ENCODE results near the gene PDS5B. TPM values are rescaled to one million over a fixed set of nuclear protein-coding genes. Genes with fewer than 3 reads are reported as not detected.
"Not testable (repeated sequence)": the region's sequence is repeated elsewhere in the genome, so short reads cannot be mapped to it uniquely, and the experiment has no call there.

The PDS5B gene
- total and polyA plus RNA-seq, 4 donors: 3.6 to 24.3 (median 12.9) TPM

- WGBS: 73% methylated on average over 2 of the region's 2 CpGs
- H3K9me3 ChIP-seq (ENCODE audit: control insufficient read depth in 4 of 4, low read length in 3 of 4): no peaks in the 10 kb centered on the region
- no peak for TF ChIP-seq RXRA (IDR thresholded peaks at IDR 0.05)
- no peak for TF ChIP-seq HNF4G (IDR thresholded peaks at IDR 0.05)
- TF ChIP-seq, protein P1, sequence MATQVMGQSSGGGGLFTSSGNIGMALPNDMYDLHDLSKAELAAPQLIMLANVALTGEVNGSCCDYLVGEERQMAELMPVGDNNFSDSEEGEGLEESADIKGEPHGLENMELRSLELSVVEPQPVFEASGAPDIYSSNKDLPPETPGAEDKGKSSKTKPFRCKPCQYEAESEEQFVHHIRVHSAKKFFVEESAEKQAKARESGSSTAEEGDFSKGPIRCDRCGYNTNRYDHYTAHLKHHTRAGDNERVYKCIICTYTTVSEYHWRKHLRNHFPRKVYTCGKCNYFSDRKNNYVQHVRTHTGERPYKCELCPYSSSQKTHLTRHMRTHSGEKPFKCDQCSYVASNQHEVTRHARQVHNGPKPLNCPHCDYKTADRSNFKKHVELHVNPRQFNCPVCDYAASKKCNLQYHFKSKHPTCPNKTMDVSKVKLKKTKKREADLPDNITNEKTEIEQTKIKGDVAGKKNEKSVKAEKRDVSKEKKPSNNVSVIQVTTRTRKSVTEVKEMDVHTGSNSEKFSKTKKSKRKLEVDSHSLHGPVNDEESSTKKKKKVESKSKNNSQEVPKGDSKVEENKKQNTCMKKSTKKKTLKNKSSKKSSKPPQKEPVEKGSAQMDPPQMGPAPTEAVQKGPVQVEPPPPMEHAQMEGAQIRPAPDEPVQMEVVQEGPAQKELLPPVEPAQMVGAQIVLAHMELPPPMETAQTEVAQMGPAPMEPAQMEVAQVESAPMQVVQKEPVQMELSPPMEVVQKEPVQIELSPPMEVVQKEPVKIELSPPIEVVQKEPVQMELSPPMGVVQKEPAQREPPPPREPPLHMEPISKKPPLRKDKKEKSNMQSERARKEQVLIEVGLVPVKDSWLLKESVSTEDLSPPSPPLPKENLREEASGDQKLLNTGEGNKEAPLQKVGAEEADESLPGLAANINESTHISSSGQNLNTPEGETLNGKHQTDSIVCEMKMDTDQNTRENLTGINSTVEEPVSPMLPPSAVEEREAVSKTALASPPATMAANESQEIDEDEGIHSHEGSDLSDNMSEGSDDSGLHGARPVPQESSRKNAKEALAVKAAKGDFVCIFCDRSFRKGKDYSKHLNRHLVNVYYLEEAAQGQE (IDR thresholded peaks at IDR 0.05): no peak
- TF ChIP-seq, protein P2, sequence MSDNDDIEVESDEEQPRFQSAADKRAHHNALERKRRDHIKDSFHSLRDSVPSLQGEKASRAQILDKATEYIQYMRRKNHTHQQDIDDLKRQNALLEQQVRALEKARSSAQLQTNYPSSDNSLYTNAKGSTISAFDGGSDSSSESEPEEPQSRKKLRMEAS (IDR thresholded peaks at IDR 0.05): no peak
- TF ChIP-seq NR2F2 (IDR thresholded peaks at IDR 0.05): no peak
- TF ChIP-seq SP1 (IDR thresholded peaks at IDR 0.05): no peak
- TF ChIP-seq EGR1 (IDR thresholded peaks at IDR 0.05; ENCODE audit: low read depth in 2 of 2): no peak
- no peak for TF ChIP-seq GABPA (IDR thresholded peaks at IDR 0.05 in 1 of 2, conservative IDR thresholded peaks at IDR 0.05 in 1 of 2)
Observed at GRCh38 chr13:32720026-32720425, 133.8 kb downstream of the PDS5B start.

DNA sequence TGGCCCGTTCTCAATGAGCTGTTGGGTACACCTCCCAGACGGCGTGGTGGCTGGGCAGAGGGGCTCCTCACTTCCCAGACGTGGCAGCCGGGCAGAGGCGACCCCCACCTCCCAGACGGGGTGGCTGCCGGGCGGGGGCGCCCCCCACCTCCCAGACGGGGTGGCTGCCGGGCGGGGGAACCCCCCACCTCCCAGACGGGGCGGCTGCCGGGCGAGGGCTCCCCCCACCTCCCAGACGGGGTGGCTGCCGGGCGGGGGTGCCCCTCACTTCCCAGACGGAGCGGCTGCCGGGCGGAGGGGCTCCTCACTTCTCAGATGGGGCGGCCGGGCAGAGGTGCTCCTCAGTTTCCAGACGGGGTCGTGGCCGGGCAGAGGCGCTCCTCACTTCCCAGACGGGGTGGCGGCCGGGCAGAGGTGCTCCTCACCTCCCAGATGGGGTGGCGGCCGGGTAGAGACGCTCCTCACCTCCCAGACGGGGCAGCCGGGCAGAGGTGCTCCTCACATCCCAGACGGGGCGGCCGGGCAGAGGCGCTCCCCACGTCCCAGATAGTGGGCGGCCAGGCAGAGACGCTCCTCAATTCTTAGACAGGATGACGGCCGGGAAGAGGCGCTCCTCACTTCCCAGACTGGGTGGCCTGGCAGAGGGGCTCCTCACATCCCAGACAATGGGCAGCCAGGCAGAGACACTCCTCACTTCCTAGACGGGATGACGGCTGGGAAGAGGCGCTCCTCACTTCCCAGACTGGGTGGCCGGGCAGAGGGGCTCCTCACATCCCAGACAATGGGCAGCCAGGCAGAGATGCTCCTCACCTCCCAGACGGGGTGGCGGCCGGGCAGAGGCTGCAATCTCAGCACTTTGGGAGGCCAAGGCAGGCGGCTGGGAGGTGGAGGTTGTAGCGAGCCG lies 135.1 kb downstream of the PDS5B start:
- not testable (repeated sequence) for H3K4me1 ChIP-seq (ENCODE audit: control insufficient read depth in 4 of 4, insufficient read depth in 4 of 4, low read length in 3 of 4); H3K9ac ChIP-seq (ENCODE audit: low read depth in 1 of 2, low read length in 2 of 2); DNase-seq (ENCODE audit: low spot score); H3K4me3 ChIP-seq (ENCODE audit: low read depth in 1 of 3, low read length in 3 of 3); H3K9me3 ChIP-seq (ENCODE audit: control insufficient read depth in 4 of 4, low read length in 3 of 4); H3K36me3 ChIP-seq (ENCODE audit: control insufficient read depth in 4 of 4, insufficient read depth in 3 of 4, low read depth in 1 of 4, low read length in 3 of 4); H3K27ac ChIP-seq (ENCODE audit: low read depth in 1 of 2, low read length in 2 of 2); H3K27me3 ChIP-seq (ENCODE audit: control insufficient read depth in 4 of 4, insufficient read depth in 4 of 4, low read length in 3 of 4)
- 95% methylated on average over 55 of the region's 58 CpGs for WGBS

More at GRCh38 chr13:32720026-32720425, 133.8 kb downstream of the PDS5B start:
- no peaks in the 10 kb centered on the region for H3K27me3 ChIP-seq (ENCODE audit: control insufficient read depth in 4 of 4, insufficient read depth in 4 of 4, low read length in 3 of 4)
- no peak for DNase-seq (ENCODE audit: low spot score)
- no peak overlapping the region for H3K9ac ChIP-seq (ENCODE audit: low read depth in 1 of 2, low read length in 2 of 2)
- H3K36me3 ChIP-seq (ENCODE audit: control insufficient read depth in 4 of 4, insufficient read depth in 3 of 4, low read depth in 1 of 4, low read length in 3 of 4): no peaks in the 10 kb centered on the region
- H3K4me1 ChIP-seq (ENCODE audit: control insufficient read depth in 4 of 4, insufficient read depth in 4 of 4, low read length in 3 of 4): no peaks in the 10 kb centered on the region
- H3K4me3 ChIP-seq (ENCODE audit: low read depth in 1 of 3, low read length in 3 of 3): no peak overlapping the region
- no peak overlapping the region for H3K27ac ChIP-seq (ENCODE audit: low read depth in 1 of 2, low read length in 2 of 2)

DNA sequence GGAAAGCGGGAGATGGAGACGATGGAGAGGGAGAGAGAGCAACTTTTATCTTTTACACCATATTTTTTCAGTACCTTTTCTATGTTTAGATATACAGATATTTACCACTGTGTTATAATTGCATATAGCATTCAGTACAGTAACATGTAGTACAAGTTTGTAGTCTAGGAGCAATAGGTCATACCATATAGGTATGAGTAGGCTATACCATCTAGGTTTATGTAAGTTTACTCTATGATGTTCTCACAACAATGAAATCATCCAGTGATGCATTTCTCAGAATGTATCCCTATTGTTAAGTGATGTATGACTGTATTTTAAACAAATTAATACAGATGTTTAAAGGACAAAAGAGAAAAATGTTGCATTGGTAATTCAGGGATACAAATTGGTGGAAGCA lies 136.1 kb downstream of the PDS5B start:
- Histone ChIP-seq H3K9ac (ENCODE audit: low read depth in 1 of 2, low read length in 2 of 2) (no peak overlapping the region), H3K27me3 (ENCODE audit: control insufficient read depth in 4 of 4, insufficient read depth in 4 of 4, low read length in 3 of 4) (no peaks in the 10 kb centered on the region), H3K27ac (ENCODE audit: low read depth in 1 of 2, low read length in 2 of 2) (no peak overlapping the region), H3K4me3 (ENCODE audit: low read depth in 1 of 3, low read length in 3 of 3) (no peak overlapping the region), H3K4me1 (ENCODE audit: control insufficient read depth in 4 of 4, insufficient read depth in 4 of 4, low read length in 3 of 4) (no peaks in the 10 kb centered on the region), H3K36me3 (ENCODE audit: control insufficient read depth in 4 of 4, insufficient read depth in 3 of 4, low read depth in 1 of 4, low read length in 3 of 4) (no peaks in the 10 kb centered on the region), H3K9me3 (ENCODE audit: control insufficient read depth in 4 of 4, low read length in 3 of 4) (no peaks in the 10 kb centered on the region)
- WGBS: 100% methylated on average over 2 of the region's 2 CpGs
- DNase-seq (ENCODE audit: low spot score): no peak
- TF ChIP-seq, protein P1 (IDR thresholded peaks at IDR 0.05): no peak
- TF ChIP-seq HNF4G (IDR thresholded peaks at IDR 0.05) (no peak), EGR1 (IDR thresholded peaks at IDR 0.05; ENCODE audit: low read depth in 2 of 2) (no peak)

Measured in liver (tissue), 9 donors.